NT2/D1 (cell line): ENCODE results near the gene REPIN1.

Experiments used
- SUZ12 ChIP-seq: IDR thresholded peaks from 2 replicates; pipeline ENCODE4 v1.6.1; 2011; ENCODE audit not compliant: insufficient read length, insufficient read depth; ENCODE audit errors: extremely low read depth
- ZNF274 ChIP-seq: IDR thresholded peaks from 2 replicates; pipeline ENCODE4 v1.6.1; 2011; ENCODE audit warnings: mild to moderate bottlenecking, low read depth, low read length

- TF ChIP-seq ZNF274 (no peak), SUZ12 (no peak)
Observed at GRCh38 chr7:150325110-150325611, 43.5 kb upstream of the REPIN1 start.
